H9 (cell line): ENCODE measurements around the gene CPLX4. TPM values are rescaled to one million over a fixed set of nuclear protein-coding genes. Genes with fewer than 3 reads are reported as not detected.

Experiments used
- DNase-seq: peaks from one replicate; pipeline ENCODE4 v3.0.0-alpha.2; 2017
- H2AFZ ChIP-seq: one replicate; pipeline ENCODE4 v1.6.1; 2013; ENCODE audit warnings: mild to moderate bottlenecking, low read length, control low read depth, moderate library complexity
- H2AK5ac ChIP-seq: 2 replicates; pipeline ENCODE4 v1.6.1; 2013; ENCODE audit warnings: low read length, control low read depth, mixed read lengths; ENCODE audit not compliant: insufficient read length
- H2BK120ac ChIP-seq: one replicate; pipeline ENCODE4 v1.6.1; 2013; ENCODE audit warnings: low read depth, mild to moderate bottlenecking, low read length, control low read depth, inconsistent platforms; ENCODE audit not compliant: poor library complexity, severe bottlenecking
- H2BK12ac ChIP-seq: 2 replicates; pipeline ENCODE4 v1.6.1; 2013; ENCODE audit warnings: low read length, control low read depth, mixed read lengths, low read depth; ENCODE audit not compliant: insufficient read length
- H2BK15ac ChIP-seq: 2 replicates; pipeline ENCODE4 v1.6.1; 2013; ENCODE audit warnings: low read depth, low read length, control low read depth
- H2BK20ac ChIP-seq: one replicate; pipeline ENCODE4 v1.6.1; 2013; ENCODE audit warnings: low read depth, mild to moderate bottlenecking, low read length, control low read depth, inconsistent platforms; ENCODE audit not compliant: poor library complexity, severe bottlenecking
- H2BK5ac ChIP-seq: 2 replicates; pipeline ENCODE4 v1.6.1; 2013; ENCODE audit warnings: low read length, control low read depth, mixed read lengths; ENCODE audit not compliant: insufficient read length
- H3K14ac ChIP-seq: 2 replicates; pipeline ENCODE4 v1.6.1; 2013; ENCODE audit warnings: low read length, control low read depth; ENCODE audit not compliant: insufficient read depth
- H3K18ac ChIP-seq: 2 replicates; pipeline ENCODE4 v1.6.1; 2013; ENCODE audit warnings: low read depth, mild to moderate bottlenecking, mixed read lengths, low read length, control low read depth; ENCODE audit not compliant: insufficient read length
- H3K23ac ChIP-seq: 2 replicates; pipeline ENCODE4 v1.6.1; 2013; ENCODE audit warnings: low read length, control low read depth, mixed read lengths, low read depth; ENCODE audit not compliant: insufficient read length
- H3K23me2 ChIP-seq: 2 replicates; pipeline ENCODE4 v1.6.1; 2013; ENCODE audit warnings: low read depth, mild to moderate bottlenecking, mixed read lengths, low read length, control low read depth; ENCODE audit not compliant: insufficient read length, poor library complexity, severe bottlenecking
- H3K27ac ChIP-seq: 2 replicates; pipeline ENCODE4 v1.5.1; 2013; ENCODE audit warnings: low read length, control low read depth, mixed read lengths, low read depth; ENCODE audit not compliant: insufficient read length
- H3K27me3 ChIP-seq: 2 replicates; pipeline ENCODE4 v1.6.1; 2013; ENCODE audit warnings: low read length, control low read depth, inconsistent platforms; ENCODE audit not compliant: insufficient read depth
- H3K4ac ChIP-seq: 2 replicates; pipeline ENCODE4 v1.6.1; 2013; ENCODE audit warnings: low read depth, mild to moderate bottlenecking, control low read depth, inconsistent platforms, low read length, moderate library complexity
- H3K4me1 ChIP-seq: 2 replicates; pipeline ENCODE4 v1.6.1; 2013; ENCODE audit warnings: low read length, control low read depth, inconsistent platforms; ENCODE audit not compliant: insufficient read depth
- H3K4me2 ChIP-seq: 2 replicates; pipeline ENCODE4 v1.6.1; 2013; ENCODE audit warnings: low read length, control low read depth, mixed read lengths; ENCODE audit not compliant: insufficient read length, insufficient read depth
- H3K56ac ChIP-seq: 2 replicates; pipeline ENCODE4 v1.6.1; 2013; ENCODE audit warnings: low read depth, mild to moderate bottlenecking, mixed read lengths, low read length, control low read depth; ENCODE audit not compliant: insufficient read length
- H3K79me1 ChIP-seq: 2 replicates; pipeline ENCODE4 v1.6.1; 2013; ENCODE audit warnings: low read depth, mild to moderate bottlenecking, moderate library complexity, low read length, control low read depth, inconsistent platforms; ENCODE audit not compliant: insufficient read depth, poor library complexity, severe bottlenecking
- H3K79me2 ChIP-seq: 2 replicates; pipeline ENCODE4 v1.6.1; 2013; ENCODE audit warnings: low read length, control low read depth, inconsistent platforms; ENCODE audit not compliant: insufficient read depth
- H3K9ac ChIP-seq: 2 replicates; pipeline ENCODE4 v1.6.1; 2013; ENCODE audit warnings: low read length, control low read depth, mixed read lengths; ENCODE audit not compliant: insufficient read length; ENCODE audit errors: extremely low read depth
- H3K9me3 ChIP-seq: one replicate; pipeline ENCODE4 v1.6.1; 2013; ENCODE audit warnings: low read depth, low read length, inconsistent platforms; ENCODE audit not compliant: control insufficient read depth
- H3T11ph ChIP-seq: one replicate; pipeline ENCODE4 v1.6.1; 2013; ENCODE audit warnings: mild to moderate bottlenecking, low read length, control low read depth, inconsistent platforms
- H4K20me1 ChIP-seq: one replicate; pipeline ENCODE4 v1.6.1; 2013; ENCODE audit not compliant: control insufficient read depth, insufficient read length, insufficient read depth
- H4K5ac ChIP-seq: 2 replicates; pipeline ENCODE4 v1.6.1; 2013; ENCODE audit warnings: low read depth, mild to moderate bottlenecking, mixed read lengths, low read length, control low read depth; ENCODE audit not compliant: insufficient read length
- H4K8ac ChIP-seq: replicated peaks from 2 replicates; pipeline ENCODE4 v1.6.1; 2013; ENCODE audit warnings: low read length, control low read depth, mixed read lengths, low read depth; ENCODE audit not compliant: insufficient read length
- H4K91ac ChIP-seq: 2 replicates; pipeline ENCODE4 v1.6.1; 2013; ENCODE audit warnings: low read depth, mild to moderate bottlenecking, moderate library complexity, mixed read lengths, low read length, control low read depth; ENCODE audit not compliant: insufficient read length
- H3K27ac Mint-ChIP-seq, 3 experiments: 2 replicates in 2 of 3; 3 replicates in 1 of 3; pipeline ENCODE4 v1.8.0; 2020 to 2021; ENCODE audit warnings: mixed read lengths in 3 of 3, mild to moderate bottlenecking in 1 of 3, moderate library complexity in 1 of 3
- H3K27me3 Mint-ChIP-seq: 2 replicates; pipeline ENCODE4 v1.8.0; 2021; ENCODE audit warnings: low read depth, mild to moderate bottlenecking, moderate library complexity, mixed read lengths
- H3K36me3 Mint-ChIP-seq, 3 experiments: 2 replicates in 2 of 3; 3 replicates in 1 of 3; pipeline ENCODE4 v1.8.0; 2020 to 2021; ENCODE audit warnings: low read depth in 3 of 3, mixed read lengths in 3 of 3; ENCODE audit not compliant: insufficient read depth in 1 of 3
- H3K4me1 Mint-ChIP-seq, 2 experiments: 2 replicates each; pipeline ENCODE4 v1.8.0; 2020; ENCODE audit warnings: mixed read lengths in 2 of 2
- H3K4me3 Mint-ChIP-seq, 2 experiments: 2 replicates in 1 of 2; 3 replicates in 1 of 2; pipeline ENCODE4 v1.8.0; 2020 to 2021; ENCODE audit warnings: mild to moderate bottlenecking in 2 of 2, mixed read lengths in 2 of 2, moderate library complexity in 1 of 2
- H3K9me3 Mint-ChIP-seq, 2 experiments: 2 replicates in 1 of 2; 3 replicates in 1 of 2; pipeline ENCODE4 v1.8.0; 2020; ENCODE audit warnings: mild to moderate bottlenecking in 2 of 2, mixed read lengths in 2 of 2, moderate library complexity in 1 of 2
- WGBS: extraction: QIAGEN DNeasy Blood & Tissue Kit; methylation state at CpG from one replicate; pipeline ENCODE4 v1.1.7; 2013; ENCODE audit warnings: missing lambda C conversion rate, low lambda C conversion rate, mixed read lengths; ENCODE audit not compliant: insufficient read length; ENCODE audit errors: extremely low coverage; 5-methylcytosine and 5-hydroxymethylcytosine counted together
- total RNA-seq: library from RNA; stranded (reverse); gene quantifications from 2 replicates; pipeline ENCODE4 v1.2.1, GENCODE V29; 2021
- TF ChIP-seq, protein P1 (sequence below): fragments of 200-600 bp; sonication (generic); conservative IDR thresholded peaks from 3 replicates; pipeline ENCODE4 v1.8.0; 2021; ENCODE audit warnings: antibody characterized with exemption, mild to moderate bottlenecking

CPLX4 gene
- total RNA-seq, 1 experiment from 2014 or later = not detected

- WGBS = no CpG with 5 or more reads among the region's 1 CpG
- Histone ChIP-seq H4K91ac (no peak overlapping the region), H2BK5ac (no peak overlapping the region), H2BK20ac (no peak overlapping the region), H3K27me3 (peaks cover 81% of the 10 kb centered on the region), H4K20me1 (no peaks in the 10 kb centered on the region), H3K18ac (no peak overlapping the region), H2AK5ac (no peak overlapping the region), H2AFZ (no peak overlapping the region), H3K9ac (no peak overlapping the region), H4K5ac (no peak overlapping the region), H3K4me2 (no peak overlapping the region), H2BK12ac (no peak overlapping the region), H3K23me2 (peaks cover 14% of the 10 kb centered on the region), H3K79me1 (no peaks in the 10 kb centered on the region), H3K23ac (no peak overlapping the region), H3K56ac (no peak overlapping the region), H2BK120ac (no peak overlapping the region), H2BK15ac (no peak overlapping the region), H4K8ac (no peak overlapping the region), H3K9me3 (no peaks in the 10 kb centered on the region), H3K79me2 (no peaks in the 10 kb centered on the region), H3K27ac (no peak overlapping the region), H3K4me1 (peaks cover 4% of the 10 kb centered on the region; the same call in 1 of the 2 replicates), H3T11ph (no peak overlapping the region), H3K4ac (no peak overlapping the region), H3K14ac (no peak overlapping the region)
- DNase-seq = no peak
- no peaks in the 10 kb centered on the region; a peak in 1 of 7 replicates for H3K36me3 Mint-ChIP-seq
- H3K9me3 Mint-ChIP-seq = peaks cover 0 to 3% of the 10 kb centered on the region in 2 experiments; a peak in 3 of 5 replicates
- peaks cover 25 to 33% of the 10 kb centered on the region in 2 experiments for H3K4me1 Mint-ChIP-seq
- peaks cover 98% of the 10 kb centered on the region for H3K27me3 Mint-ChIP-seq
- peak overlapping the region in 1 of 2 experiments; percentile 77; a peak in 2 of 5 replicates for H3K4me3 Mint-ChIP-seq
- TF ChIP-seq, protein P1, sequence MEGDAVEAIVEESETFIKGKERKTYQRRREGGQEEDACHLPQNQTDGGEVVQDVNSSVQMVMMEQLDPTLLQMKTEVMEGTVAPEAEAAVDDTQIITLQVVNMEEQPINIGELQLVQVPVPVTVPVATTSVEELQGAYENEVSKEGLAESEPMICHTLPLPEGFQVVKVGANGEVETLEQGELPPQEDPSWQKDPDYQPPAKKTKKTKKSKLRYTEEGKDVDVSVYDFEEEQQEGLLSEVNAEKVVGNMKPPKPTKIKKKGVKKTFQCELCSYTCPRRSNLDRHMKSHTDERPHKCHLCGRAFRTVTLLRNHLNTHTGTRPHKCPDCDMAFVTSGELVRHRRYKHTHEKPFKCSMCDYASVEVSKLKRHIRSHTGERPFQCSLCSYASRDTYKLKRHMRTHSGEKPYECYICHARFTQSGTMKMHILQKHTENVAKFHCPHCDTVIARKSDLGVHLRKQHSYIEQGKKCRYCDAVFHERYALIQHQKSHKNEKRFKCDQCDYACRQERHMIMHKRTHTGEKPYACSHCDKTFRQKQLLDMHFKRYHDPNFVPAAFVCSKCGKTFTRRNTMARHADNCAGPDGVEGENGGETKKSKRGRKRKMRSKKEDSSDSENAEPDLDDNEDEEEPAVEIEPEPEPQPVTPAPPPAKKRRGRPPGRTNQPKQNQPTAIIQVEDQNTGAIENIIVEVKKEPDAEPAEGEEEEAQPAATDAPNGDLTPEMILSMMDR = peak; percentile 21; the same call in 1 of the 3 replicates
- no peak overlapping the region for H3K27ac Mint-ChIP-seq
These were observed 52.0 kb downstream of the CPLX4 start for GRCh38 chr18:59266459-59266858.
